Liver (tissue), 9 donors: ENCODE data around the gene ADGRB2. TPM values are rescaled to one million over a fixed set of nuclear protein-coding genes. Genes with fewer than 3 reads are reported as not detected.

ENCODE experiments used
- DNase-seq: peaks from one replicate; pipeline ENCODE4 v3.0.0-alpha.2; 2017; ENCODE audit warnings: low spot score
- H3K27ac ChIP-seq, 2 donors: one replicate each; pipeline ENCODE4 v1.7.0; 2013; ENCODE audit warnings: inconsistent platforms in 2 of 2, low read length in 2 of 2, control low read depth in 1 of 2, low read depth in 1 of 2, mild to moderate bottlenecking in 1 of 2
- H3K27me3 ChIP-seq, 4 donors: one replicate each; pipeline versions ENCODE4 v1.6.1 to v1.7.0; 2013; ENCODE audit warnings: low read length in 3 of 4, inconsistent platforms in 1 of 4, mild to moderate bottlenecking in 1 of 4, moderate library complexity in 1 of 4; ENCODE audit not compliant: control insufficient read depth in 4 of 4, insufficient read depth in 4 of 4
- H3K36me3 ChIP-seq, 4 donors: one replicate each; pipeline versions ENCODE4 v1.6.1 to v1.7.0; 2013; ENCODE audit warnings: low read length in 3 of 4, mild to moderate bottlenecking in 3 of 4, low read depth in 1 of 4, moderate library complexity in 1 of 4; ENCODE audit not compliant: control insufficient read depth in 4 of 4, insufficient read depth in 3 of 4
- H3K4me1 ChIP-seq, 4 donors: one replicate each; pipeline versions ENCODE4 v1.6.1 to v1.7.0; 2013; ENCODE audit warnings: low read length in 3 of 4, mild to moderate bottlenecking in 3 of 4, moderate library complexity in 1 of 4; ENCODE audit not compliant: control insufficient read depth in 4 of 4, insufficient read depth in 4 of 4
- H3K4me3 ChIP-seq, 3 donors: one replicate each; pipeline versions ENCODE4 v1.6.1 to v1.7.0; 2013; ENCODE audit warnings: low read length in 3 of 3, control low read depth in 1 of 3, low read depth in 1 of 3, mild to moderate bottlenecking in 1 of 3
- H3K9ac ChIP-seq, 2 donors: one replicate each; pipeline ENCODE4 v1.7.0; 2013; ENCODE audit warnings: low read length in 2 of 2, mild to moderate bottlenecking in 2 of 2, moderate library complexity in 2 of 2, control low read depth in 1 of 2, low read depth in 1 of 2
- H3K9me3 ChIP-seq, 4 donors: one replicate each; pipeline versions ENCODE4 v1.6.1 to v1.7.0; 2013; ENCODE audit warnings: low read length in 3 of 4; ENCODE audit not compliant: control insufficient read depth in 4 of 4
- ATF3 ChIP-seq: IDR thresholded peaks from 2 replicates; pipeline ENCODE4 v1.6.1; 2016; ENCODE audit warnings: antibody characterized with exemption
- FOXA1 ChIP-seq: IDR thresholded peaks from 2 replicates; pipeline ENCODE4 v1.6.1; 2016; ENCODE audit warnings: antibody characterized with exemption
- FOXA2 ChIP-seq: IDR thresholded peaks from 2 replicates; pipeline ENCODE4 v1.6.1; 2016; ENCODE audit warnings: antibody characterized with exemption
- GABPA ChIP-seq, 2 donors: IDR thresholded peaks in 1 of 2; conservative IDR thresholded peaks in 1 of 2; 2 replicates each; pipeline ENCODE4 v1.6.1; 2016; ENCODE audit warnings: antibody characterized with exemption in 2 of 2, mild to moderate bottlenecking in 1 of 2, moderate library complexity in 1 of 2
- HNF4G ChIP-seq: IDR thresholded peaks from 2 replicates; pipeline ENCODE4 v1.6.1; 2016; ENCODE audit warnings: antibody characterized with exemption
- JUND ChIP-seq, 2 donors: IDR thresholded peaks; 2 replicates each; pipeline ENCODE4 v1.6.1; 2016; ENCODE audit warnings: antibody characterized with exemption in 2 of 2
- MAX ChIP-seq: IDR thresholded peaks from 2 replicates; pipeline ENCODE4 v1.6.1; 2016; ENCODE audit warnings: antibody characterized with exemption
- RAD21 ChIP-seq, 2 donors: IDR thresholded peaks; 2 replicates each; pipeline ENCODE4 v1.6.1; 2016; ENCODE audit warnings: antibody characterized with exemption in 2 of 2, mild to moderate bottlenecking in 2 of 2
- SP1 ChIP-seq: IDR thresholded peaks from 2 replicates; pipeline ENCODE4 v1.6.1; 2018; ENCODE audit warnings: antibody characterized with exemption, mild to moderate bottlenecking
- TAF1 ChIP-seq: conservative IDR thresholded peaks from 2 replicates; pipeline ENCODE4 v1.6.1; 2016; ENCODE audit warnings: antibody characterized with exemption, mild to moderate bottlenecking
- YY1 ChIP-seq: IDR thresholded peaks from 2 replicates; pipeline ENCODE4 v1.6.1; 2016; ENCODE audit warnings: antibody characterized with exemption, mild to moderate bottlenecking
- whole genome bisulfite sequencing: extraction: QIAGEN DNeasy Blood & Tissue Kit; methylation state at CpG from one replicate; pipeline ENCODE4 v1.1.7; 2013; 5-methylcytosine and 5-hydroxymethylcytosine counted together
- polyA plus RNA-seq, 2 donors: library from polyadenylated mRNA; stranded (reverse) in 1 of 2; unstranded in 1 of 2; fragments of 200-250 nt in 1 of 2; fragments of >200 nt in 1 of 2; fragmentation: Nextera tagmentation in 1 of 2; extraction: Ambion mirVana in 1 of 2; gene quantifications; one replicate each; pipeline versions ENCODE4 v1.2.1 to v1.2.3, GENCODE V29; 2013 to 2015
- total RNA-seq, 2 donors: library from RNA; depleted of rRNA; stranded (reverse); fragments of >200 nt; gene quantifications; one replicate each; pipeline ENCODE4 v1.2.3, GENCODE V29; 2014
- TF ChIP-seq, protein P1 (sequence below): fragments of 150-350 bp; IDR thresholded peaks from 2 replicates; pipeline ENCODE4 v1.5.1; 2017; ENCODE audit warnings: improper control_type of control experiment, low read depth, low read length; ENCODE audit not compliant: missing input control
- donor health status: healthy.
- donor health status: healthy.
- donor health status: healthy.
- donor health status: healthy.
- donor health status: healthy.

The ADGRB2 gene
- total and polyA plus RNA-seq, 4 donors, result under 0.01 to 0.05 (median 0.05) TPM; not detected in 1

DNA sequence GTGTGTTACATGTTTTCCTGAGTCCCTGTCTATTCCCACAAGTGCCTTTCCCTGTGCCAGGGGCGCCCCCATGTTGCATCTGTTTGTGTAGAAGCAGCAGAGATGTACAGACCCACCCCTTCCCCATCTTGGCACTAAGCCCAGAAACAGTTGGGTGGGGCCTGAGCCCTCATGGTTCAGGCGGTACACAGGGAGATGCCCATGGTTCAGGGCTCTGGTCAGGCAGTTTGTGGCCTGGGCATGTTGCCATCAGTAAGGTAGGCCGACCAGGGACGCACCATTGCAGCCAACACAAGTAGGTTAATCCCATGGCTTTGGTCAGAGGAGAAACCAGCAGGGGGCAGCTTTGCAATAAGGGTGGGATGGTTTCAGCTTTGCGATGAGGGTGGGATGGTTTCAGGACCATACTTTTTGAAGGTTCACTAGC lies 914 bp upstream of the ADGRB2 start (continued):
- TF ChIP-seq FOXA2, result no peak

- Histone ChIP-seq H3K9ac (no peak overlapping the region), H3K27me3 (peaks cover 2 to 23% (median 8%) of the 10 kb centered on the region in 4 donors)
These were observed 349 bp downstream of the ADGRB2 start for GRCh38 chr1:31763671-31764311.

DNA sequence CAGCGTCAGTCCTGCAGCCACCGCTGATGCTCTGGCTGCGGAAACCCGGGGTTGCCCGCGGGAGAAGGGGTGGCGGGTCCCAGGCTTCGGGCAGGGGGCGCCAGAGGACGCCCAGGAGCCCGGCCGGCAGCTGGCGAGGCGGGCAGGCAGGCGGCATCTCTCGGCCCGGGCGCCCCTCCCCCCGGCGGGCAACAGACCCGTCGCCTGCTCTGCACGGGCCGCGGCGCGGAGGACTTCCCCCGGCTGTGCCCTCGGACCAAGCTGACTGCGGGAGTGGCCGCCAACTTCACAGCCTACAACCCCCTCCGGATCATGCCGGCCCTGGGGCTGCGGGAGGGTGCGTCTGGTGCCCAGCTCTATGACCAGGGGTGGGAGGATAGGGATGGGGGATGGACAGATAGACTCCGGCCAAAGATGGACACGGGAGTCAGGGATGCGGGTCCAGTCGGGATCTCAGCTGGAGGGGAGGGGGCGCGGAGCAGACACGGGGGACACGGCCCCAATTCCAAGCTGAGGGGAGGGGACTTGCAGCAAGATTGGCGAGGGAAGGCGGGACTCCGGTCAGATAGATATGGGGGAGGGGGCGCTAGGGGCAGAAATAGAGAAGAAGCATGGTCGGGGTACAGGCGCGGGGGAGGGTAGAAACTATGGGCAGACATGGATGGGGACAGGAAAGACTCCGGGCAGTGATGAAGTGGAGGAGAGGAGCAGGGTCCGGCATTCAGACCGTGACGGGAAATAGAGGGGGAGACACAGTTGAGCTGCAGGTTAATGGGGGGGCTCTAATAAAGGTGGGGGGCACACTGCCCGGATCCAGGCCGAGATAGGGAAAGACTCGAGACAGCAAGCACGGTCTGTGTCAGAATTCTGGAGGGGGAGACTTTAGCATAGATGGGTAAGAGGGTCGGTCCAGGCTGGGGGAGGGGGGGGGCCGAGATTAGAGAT lies 1.1 kb downstream of the ADGRB2 start:
- peak; percentile 50 for DNase-seq
- TF ChIP-seq, protein P1, sequence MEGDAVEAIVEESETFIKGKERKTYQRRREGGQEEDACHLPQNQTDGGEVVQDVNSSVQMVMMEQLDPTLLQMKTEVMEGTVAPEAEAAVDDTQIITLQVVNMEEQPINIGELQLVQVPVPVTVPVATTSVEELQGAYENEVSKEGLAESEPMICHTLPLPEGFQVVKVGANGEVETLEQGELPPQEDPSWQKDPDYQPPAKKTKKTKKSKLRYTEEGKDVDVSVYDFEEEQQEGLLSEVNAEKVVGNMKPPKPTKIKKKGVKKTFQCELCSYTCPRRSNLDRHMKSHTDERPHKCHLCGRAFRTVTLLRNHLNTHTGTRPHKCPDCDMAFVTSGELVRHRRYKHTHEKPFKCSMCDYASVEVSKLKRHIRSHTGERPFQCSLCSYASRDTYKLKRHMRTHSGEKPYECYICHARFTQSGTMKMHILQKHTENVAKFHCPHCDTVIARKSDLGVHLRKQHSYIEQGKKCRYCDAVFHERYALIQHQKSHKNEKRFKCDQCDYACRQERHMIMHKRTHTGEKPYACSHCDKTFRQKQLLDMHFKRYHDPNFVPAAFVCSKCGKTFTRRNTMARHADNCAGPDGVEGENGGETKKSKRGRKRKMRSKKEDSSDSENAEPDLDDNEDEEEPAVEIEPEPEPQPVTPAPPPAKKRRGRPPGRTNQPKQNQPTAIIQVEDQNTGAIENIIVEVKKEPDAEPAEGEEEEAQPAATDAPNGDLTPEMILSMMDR, result peak; percentile 44
- TF ChIP-seq RAD21 (IDR thresholded peaks at IDR 0.05) (peak in 1 of 2 donors; percentile 41), GABPA (IDR thresholded peaks at IDR 0.05 in 1 of 2, conservative IDR thresholded peaks at IDR 0.05 in 1 of 2) (no peak)
- WGBS, result 2% methylated on average over 60 of the region's 60 CpGs
- Histone ChIP-seq H3K27ac (no peak overlapping the region), H3K27me3 (peaks cover 2 to 23% (median 8%) of the 10 kb centered on the region in 4 donors), H3K9me3 (no peaks in the 10 kb centered on the region), H3K4me1 (peaks cover 3 to 20% (median 9%) of the 10 kb centered on the region in 4 donors), H3K9ac (no peak overlapping the region), H3K4me3 (peak overlapping the region in 1 of 3 donors; percentile 63), H3K36me3 (no peaks in the 10 kb centered on the region)

More at GRCh38 chr1:31763671-31764311, 349 bp downstream of the ADGRB2 start:
- WGBS, result 1% methylated on average over 93 of the region's 93 CpGs
- Histone ChIP-seq H3K36me3 (no peaks in the 10 kb centered on the region), H3K9me3 (no peaks in the 10 kb centered on the region), H3K27ac (no peak overlapping the region), H3K4me3 (peak overlapping the region in 1 of 3 donors; percentile 63), H3K4me1 (peaks cover 3 to 20% (median 9%) of the 10 kb centered on the region in 4 donors)
- no peak for DNase-seq
- no peak for TF ChIP-seq FOXA2
- no peak for TF ChIP-seq FOXA1
- no peak for TF ChIP-seq YY1
- no peak for TF ChIP-seq JUND (IDR thresholded peaks at IDR 0.05)
- no peak for TF ChIP-seq ATF3

DNA sequence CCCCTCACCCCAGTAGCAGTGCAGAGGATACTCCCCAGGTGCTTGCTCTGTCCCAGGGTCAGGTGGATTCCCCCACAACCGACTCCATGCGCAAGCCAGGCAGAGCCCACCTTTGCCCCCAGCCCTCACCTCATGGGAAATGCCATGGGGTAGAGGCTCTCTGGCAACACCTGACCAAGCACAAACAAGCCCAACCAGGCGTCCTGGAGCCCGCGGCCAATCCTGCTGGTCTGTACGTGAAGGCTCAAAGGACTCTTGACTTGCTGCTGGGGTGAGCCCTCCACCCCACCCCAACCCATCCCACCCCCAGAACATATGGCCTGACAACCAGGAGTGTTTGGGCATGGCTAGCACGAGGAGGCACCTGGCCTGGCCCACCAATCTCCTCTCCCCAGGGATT lies 1.8 kb downstream of the ADGRB2 start:
- H3K27ac ChIP-seq, result no peak overlapping the region
- no peak for DNase-seq
- H3K9ac ChIP-seq, result no peak overlapping the region
- H3K36me3 ChIP-seq, result no peaks in the 10 kb centered on the region
- peaks cover 3 to 20% (median 9%) of the 10 kb centered on the region in 4 donors for H3K4me1 ChIP-seq
- WGBS, result 27% methylated on average over 7 of the region's 7 CpGs
- TF ChIP-seq YY1, result no peak
- TF ChIP-seq ATF3, result no peak
- TF ChIP-seq FOXA1, result no peak
- TF ChIP-seq HNF4G, result no peak
- TF ChIP-seq FOXA2, result no peak
- TF ChIP-seq SP1, result no peak
- TF ChIP-seq, protein P1, result no peak
- TF ChIP-seq TAF1, result no peak
- TF ChIP-seq MAX, result no peak
- H3K27me3 ChIP-seq, result peaks cover 2 to 23% (median 8%) of the 10 kb centered on the region in 4 donors
- no peaks in the 10 kb centered on the region for H3K9me3 ChIP-seq
- no peak overlapping the region for H3K4me3 ChIP-seq
